GM10266 (cell line): Measurements from ENCODE around the gene PDZD2.

Experiments used
- DNase-seq: peaks from one replicate; pipeline ENCODE4 v3.0.0; 2012; ENCODE audit errors: extremely low spot score
- CTCF ChIP-seq: IDR thresholded peaks from 2 replicates; pipeline ENCODE4 v1.5.1; 2012; ENCODE audit warnings: mild to moderate bottlenecking, low read depth; ENCODE audit not compliant: control insufficient read depth, insufficient read depth; ENCODE audit errors: missing control alignments

Gene PDZD2

DNA sequence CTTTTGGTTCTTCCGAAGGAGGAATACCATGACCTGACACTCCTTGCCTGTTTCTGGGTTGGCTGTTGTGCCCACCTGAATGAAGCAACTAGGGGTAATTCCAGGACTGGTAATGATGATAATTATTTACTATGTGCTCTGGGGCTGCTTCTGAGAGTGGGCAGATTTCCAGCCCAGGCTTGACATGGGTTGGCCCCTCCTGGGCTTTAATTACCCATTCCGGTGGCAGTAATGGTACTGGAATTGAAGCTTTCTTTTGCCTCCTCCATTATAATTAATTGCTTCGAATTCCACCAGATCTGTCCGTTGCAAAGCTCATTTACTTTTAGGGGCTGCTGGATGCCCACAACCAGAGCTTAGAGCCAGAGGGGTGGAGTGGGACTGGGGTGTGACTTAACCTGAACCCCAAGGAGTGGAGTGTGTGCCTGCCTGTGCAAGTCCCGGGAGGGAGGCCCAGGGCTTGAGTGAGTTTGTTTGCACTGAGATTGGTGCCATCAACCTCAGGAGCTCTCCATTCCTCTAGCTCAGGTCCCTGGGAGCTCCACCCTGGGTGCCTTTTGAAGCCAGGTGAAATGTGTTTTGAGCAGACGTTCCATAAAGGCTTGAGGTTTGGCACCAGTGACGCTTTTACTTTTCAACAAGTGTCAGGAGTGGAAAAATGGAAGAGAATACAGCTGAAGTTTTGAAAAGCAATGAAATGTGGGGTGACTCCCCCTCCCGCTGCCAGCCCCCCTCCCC, 214.6 kb downstream of the PDZD2 start:
- DNase-seq: no peak
- no peak for TF ChIP-seq CTCF

GRCh38 chr5:31854181-31855133, 215.5 kb downstream of the PDZD2 start:
- no peak for DNase-seq
- no peak for TF ChIP-seq CTCF

DNA sequence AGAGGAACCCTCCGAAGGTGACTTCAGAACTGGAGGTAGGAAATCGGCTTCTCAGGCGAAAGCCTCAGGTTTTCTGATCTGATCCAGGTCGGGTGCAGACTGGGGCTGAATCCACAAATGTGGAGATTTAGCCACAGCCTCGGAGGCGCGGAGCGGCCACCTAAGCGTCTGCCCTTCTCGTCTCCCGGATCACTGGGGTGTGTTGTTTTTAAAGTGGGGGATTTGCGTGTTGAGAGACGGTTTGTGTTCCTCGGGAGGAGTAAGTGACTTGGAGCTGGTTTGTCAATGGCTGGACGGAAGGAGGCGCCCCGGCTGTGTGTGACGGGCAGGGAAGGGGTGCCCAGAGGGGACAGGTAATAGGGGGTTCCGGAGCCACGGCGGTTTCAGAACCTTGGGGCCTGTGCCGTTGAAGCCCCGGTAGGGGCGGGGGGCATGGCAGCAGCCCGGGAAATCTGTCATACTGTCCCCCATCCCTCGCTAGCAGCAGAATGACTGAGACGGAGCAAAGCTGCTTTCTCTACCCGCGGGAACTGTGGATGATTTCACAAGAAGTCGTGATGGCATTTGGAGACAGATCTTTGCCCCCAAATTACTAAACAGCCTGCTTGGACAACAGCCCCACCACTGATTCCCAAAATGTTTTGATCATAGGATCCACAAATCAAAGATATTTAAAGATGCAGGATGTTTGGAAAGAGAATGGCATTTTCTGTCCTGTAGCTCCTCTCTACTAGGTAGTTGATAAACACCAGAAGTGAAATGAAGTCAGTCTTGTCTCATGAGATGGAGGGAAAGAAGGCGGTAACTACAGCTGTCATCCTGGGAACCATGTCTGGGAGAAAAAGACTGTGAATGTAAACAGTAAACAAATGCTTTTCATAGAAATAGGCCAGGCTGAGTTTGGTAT, 216.5 kb downstream of the PDZD2 start:
- no peak for TF ChIP-seq CTCF
- no peak for DNase-seq

DNA sequence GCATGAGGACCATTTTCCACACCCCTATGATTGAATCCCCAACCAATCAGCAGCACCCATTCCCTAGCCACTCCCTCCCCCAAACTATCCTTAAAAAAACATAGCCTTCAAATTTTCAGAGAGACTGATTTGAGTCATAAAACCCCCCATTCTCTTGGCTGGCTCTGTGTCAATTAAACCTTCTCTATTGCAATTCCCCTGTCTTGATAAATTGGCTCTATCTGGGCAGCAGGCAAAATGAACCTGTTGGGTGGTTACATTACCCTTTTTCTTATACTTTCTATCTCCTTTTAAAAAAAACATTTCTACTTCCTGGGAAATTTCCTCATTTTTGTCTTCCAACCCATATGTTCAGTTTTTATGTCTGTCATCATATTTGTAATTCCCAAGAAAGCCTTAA, 220.2 kb downstream of the PDZD2 start:
- DNase-seq: no peak
- TF ChIP-seq CTCF: no peak

- no peak for DNase-seq
- no peak for TF ChIP-seq CTCF
Observed at GRCh38 chr5:31860278-31860677, 221.3 kb downstream of the PDZD2 start.

DNA sequence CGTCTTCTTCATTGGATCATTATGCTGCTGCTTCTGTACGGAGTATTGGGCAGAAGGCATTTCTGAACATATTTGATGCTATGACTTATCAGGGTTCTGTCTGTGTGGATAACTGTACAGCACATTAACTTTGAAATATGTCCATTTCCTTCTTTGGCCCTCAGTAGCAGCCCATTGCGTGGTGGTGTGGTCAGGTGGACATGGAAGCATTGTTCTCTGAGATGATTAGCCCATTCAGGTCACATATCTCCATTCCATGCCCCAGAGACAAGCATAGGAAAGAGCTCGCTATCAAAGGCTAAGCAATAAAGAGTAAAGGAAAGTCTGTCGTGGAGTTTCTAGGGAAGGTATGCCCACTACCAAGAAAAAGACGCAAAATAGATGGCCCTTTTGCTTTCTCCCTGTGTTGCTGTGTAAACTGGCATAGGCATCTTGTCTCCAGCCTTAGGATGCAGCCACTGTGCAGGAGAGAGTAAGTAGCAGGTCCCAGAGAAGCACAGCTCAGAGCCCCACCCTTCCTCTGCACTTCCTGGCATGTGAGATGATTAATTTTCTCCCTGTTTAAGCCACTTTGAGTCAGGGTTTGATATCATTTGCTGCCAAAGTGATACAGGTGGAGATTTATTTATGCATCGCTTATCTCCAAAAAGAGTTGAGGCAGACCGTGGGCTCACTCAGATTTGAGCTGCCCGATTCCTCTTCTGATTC, 221.9 kb downstream of the PDZD2 start:
- no peak for DNase-seq
- no peak for TF ChIP-seq CTCF
